DND-41 (cell line): ENCODE results near the gene KIF3C.
"Not testable (repeated sequence)": the region's sequence is repeated elsewhere in the genome, so short reads cannot be mapped to it uniquely, and the experiment has no call there.

Experiments
- CTCF ChIP-seq: IDR thresholded peaks from 2 replicates; pipeline ENCODE4 v1.5.1; 2012; ENCODE audit warnings: borderline replicate concordance, low read length, moderate library complexity, mild to moderate bottlenecking; ENCODE audit not compliant: poor library complexity, severe bottlenecking; ENCODE audit errors: extremely low read depth
- EZH2 ChIP-seq: IDR thresholded peaks from 3 replicates; pipeline ENCODE4 v1.6.1; 2012; ENCODE audit warnings: borderline replicate concordance, low read depth, mild to moderate bottlenecking, moderate library complexity, low read length, inconsistent platforms; ENCODE audit not compliant: severe bottlenecking

- not testable (repeated sequence) for TF ChIP-seq CTCF, EZH2
These were observed 45.8 kb upstream of the KIF3C start for GRCh38 chr2:26028083-26028482.
